ENCODE results near the gene NOX5.

Gene NOX5

DNA sequence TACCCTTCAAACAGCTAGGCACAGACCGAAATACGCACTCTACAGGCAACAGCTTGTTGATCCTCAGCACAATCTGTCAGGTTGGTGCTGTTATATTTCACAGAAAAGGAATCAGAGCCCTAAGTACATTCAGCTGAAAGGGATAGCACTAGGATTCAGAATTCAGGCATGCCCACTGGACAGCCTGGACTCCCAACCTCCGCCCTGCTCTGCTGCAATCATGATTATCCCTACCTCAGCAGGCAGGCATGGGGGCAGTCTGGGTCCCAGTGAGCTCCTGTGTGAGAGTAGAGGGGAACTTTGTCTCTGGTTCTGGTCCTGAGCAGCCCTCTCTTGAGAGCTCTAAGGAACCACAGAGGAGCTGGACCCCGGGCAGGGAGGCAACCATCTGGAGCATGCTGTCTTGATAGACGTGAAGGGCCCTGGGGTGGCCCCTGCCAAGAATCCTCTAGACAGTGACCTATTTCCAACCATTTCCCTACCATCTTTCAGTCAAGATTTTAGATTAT lies 23.4 kb upstream of the NOX5 start:
- DNase-seq (ENCODE audit: low read depth in 2 of 2) = no peak

DNA sequence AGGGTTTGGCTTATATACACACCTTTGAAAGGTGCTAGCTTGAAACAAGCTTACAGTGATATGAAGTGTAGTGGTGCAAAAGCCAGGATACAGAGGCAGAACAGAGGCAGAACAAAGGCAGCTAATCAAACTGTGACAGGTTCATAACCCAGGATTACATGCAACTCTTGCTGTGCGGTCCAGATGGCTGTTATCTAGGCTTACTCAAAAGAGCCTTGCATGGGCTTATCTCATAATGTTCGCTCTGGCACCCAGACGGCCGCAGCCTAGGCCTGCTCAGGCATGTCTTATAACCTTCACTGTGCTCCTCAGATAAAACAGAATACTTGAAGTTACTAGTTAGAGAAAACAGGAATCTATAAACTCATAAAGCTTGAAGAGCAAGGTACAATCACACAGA lies 22.8 kb upstream of the NOX5 start:
- no peak for DNase-seq (ENCODE audit: low read depth in 2 of 2)

DNA sequence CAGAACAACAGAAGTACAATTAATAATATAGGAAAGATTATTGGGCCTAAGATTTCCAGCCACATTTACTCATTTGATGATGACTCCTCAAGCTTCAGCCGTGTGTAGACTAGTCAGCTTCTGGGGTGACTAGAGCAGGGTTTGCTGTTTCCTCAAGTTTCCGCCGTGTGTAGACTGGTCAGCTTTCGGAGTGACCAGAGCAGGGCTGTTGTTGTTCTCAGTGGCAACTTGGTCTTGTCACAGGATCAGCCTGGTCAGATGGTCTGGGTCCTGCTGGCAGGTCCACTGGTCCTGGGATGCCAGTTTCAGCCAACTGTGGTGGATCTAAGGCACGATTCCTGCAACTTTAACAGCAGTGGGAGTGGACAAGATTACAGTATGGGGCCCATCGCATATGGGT lies 21.8 kb upstream of the NOX5 start:
- no peak for DNase-seq (ENCODE audit: low read depth in 2 of 2)

DNA sequence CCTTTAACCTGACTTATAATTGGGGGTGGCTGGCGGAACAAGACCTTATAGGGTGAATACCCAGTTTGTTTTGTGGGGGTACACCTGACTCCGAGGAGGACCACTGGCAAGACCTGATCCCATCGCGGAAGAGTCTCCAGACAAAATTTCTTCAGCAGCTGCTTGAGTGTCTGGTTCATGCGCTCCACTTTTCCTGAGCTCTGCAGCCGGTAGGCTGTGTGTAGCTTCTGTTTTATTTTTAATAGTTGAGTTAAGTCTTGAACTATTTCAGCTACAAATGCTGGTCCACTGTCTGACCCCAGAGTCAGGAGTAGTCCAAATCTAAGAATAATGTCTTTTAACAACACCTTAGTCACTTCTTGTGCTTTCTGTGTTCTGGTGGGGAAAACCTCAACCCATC lies 21.2 kb upstream of the NOX5 start:
- no peak for DNase-seq (ENCODE audit: low read depth in 2 of 2)

DNA sequence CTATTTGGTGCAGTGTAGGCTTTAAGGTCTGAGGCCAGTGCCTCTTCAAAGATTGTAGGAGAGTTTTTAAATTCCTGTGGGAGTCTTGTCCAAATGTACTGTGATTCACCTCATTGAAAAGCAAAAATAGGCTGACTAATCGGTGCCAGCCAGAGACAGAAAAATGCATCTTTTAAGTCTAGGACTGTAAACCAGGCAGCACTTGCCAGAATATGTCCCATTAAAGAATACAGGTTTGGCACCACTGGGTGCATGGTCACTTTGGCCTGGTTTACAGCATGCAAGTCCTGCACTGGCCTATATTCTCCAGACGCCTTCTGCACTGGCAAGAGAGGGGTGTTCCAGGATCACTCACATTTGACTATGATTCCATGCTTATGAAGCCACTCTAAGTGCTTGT lies 20.3 kb upstream of the NOX5 start:
- DNase-seq (ENCODE audit: low read depth in 2 of 2) = no peak

DNA sequence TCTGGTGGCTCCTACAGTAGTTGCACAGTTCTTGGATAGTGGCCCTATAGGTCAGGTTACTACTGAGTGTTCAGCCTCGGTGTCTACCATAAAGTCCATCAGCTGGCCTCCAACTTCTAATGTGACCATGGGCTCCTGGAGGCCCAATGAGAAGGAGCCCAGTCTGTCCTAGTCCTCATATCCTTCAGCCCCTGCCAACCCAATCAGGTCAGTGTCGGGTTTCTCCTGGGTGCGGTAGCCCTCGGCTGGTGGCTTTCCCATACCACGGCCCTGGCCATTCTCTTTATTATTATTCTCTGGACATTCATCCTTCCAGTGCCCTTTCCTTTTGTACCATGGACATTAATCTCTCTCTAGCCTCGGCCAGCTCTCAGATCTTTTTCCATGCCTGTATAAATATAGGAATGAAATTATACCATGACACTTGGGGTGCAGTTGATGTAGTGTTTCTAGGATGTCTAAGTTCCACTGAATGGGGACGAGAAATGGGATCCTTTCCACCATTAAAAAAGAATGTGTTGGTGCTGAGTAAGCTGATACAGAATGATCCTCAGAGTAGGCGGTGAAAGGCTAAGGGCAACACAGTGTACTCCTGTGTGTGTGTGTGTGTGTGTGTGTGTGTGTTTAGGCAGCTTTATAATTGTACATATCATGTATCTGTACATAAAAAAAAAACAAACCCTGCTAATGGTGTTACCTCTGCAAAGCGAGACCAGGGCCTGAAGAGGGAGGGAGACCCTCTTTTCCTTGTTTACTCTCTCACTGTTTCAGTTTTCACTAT lies 19.3 kb upstream of the NOX5 start:
- DNase-seq (ENCODE audit: low read depth in 2 of 2) = no peak

DNA sequence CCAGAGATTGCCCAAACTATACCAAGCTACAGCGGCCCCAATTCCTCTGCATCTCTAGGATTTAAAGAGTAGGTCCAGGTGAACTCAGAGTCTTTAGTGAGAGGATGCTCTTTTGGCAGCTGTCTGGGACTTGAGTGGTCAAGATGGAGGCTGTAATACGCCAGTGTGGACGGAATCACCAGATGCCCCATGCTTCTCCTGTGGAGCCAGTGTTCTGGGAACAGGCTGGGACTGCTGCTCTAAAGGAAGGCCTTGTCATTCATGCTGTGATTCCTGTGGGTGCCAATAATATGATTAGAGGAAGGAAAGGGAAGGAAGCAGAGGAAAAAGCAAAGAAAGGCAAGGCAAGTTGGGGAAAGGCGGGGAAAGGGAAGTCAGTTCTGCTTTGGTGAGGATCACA lies 17.4 kb upstream of the NOX5 start:
- no peak for DNase-seq (ENCODE audit: low read depth in 2 of 2)

DNA sequence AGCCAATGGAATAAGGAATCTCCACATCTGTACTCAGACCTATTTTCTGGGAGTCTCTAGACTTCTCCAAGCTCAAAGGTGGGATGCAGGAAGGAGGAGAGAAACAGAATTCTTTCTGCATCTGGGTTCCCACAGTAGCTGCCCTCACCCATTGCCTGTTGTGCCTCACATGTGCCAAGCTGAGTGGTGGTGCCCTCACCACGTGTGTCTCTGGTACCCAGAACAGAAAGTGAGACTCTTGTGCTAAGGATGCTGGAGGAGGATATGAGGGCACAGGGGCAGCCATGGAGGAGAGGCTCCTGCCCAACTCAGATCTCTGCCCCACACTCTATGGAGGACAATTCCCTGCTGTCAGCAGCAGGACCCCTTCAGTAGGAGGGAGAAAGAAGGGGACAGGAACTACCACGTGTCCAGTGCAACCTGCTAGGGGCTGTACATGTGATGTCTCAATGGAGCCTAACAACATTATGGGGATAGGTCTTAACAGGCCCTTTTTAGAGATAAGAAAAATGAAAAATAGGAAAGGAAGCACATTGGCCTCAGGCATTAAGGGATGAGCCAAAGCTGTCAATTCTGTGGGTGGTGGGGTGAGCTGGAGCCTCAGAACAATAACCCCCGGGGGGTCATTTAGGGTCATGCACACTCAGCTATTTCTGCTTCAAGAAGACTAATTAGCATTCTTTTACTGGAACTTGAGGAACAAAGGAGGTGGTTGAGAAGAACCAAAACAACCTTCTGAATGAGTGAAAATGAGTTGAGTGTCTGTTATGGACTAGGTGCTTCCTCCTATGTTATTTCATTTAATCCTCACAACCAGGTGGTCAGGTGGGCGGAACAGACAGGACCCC lies 16.3 kb upstream of the NOX5 start:
- DNase-seq (ENCODE audit: low read depth in 2 of 2) = no peak

DNA sequence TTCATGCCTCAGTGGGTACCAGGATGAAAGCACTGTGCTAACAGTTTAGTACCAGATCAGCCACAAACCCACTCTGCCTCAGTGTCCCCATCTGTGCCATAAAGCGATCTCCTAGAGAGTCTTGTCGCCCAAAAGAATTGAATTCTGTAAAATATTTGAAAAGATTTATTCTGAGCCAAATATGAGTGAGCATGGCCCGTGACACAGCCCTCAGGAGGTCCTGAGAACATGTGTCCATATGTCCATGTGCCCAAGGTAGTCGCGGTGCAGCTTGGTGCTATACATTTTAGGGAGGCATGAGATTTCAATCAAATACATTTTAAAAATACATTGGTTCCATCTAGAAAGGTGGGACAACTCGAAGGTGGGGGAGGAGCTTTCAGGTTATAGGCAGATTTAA lies 15.4 kb upstream of the NOX5 start:
- DNase-seq (ENCODE audit: low read depth in 2 of 2) = no peak

DNA sequence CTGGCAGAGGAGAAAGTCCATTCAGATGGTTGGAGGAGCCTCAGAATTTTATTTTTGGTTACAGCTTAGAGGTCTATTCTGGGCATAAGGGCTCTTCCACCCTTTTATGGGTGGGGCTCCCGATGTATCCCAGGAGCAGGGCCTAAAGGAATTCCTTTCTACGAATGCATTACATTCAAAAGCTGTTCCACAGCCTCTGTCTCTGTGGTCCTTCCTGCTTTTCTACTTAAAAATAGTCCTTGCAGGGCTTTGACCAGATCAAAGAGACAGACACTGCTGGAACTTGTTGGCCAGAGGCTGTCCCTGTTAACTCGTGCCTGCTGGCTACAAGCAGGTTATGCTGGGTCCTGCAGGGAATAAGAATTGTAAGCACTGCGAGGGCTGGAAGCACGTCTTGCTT lies 14.4 kb upstream of the NOX5 start:
- no peak for DNase-seq (ENCODE audit: low read depth in 2 of 2)

DNA sequence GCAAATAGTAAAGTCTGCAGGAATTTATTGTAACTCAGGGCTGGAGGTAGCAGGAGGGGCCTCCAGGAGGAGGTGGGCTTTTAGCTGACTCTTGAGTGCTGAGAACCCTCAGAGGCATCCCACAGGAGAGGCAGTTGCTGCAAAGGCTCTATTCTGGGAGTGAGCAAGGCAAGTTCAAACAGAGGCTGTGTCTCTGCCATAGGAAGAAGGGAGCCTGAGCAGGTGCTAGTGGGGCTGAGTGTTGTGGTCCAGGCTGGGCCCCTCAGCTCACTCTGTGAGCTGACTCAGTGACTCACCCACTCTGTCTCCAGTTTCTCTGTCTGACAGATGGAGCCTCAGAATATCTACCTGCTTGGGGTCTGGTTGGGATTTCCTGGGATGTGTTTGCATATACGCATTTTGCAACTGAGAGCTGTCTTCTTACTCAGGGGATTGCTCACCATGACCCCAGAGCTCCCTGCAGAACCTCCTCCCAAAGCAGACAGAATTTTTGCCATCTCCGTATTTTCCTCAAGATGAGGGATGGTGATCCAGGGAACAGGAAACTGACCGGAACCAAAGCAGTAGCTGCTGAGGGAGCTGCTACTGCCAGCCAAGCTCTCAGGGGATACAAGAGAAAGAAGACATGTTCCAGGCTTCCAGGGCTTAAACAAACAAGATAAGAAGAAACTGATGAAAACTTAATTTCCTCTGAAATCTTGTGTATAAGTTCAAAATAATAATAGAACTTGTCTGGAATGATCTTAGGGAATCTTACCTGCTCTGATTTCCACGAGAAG lies 13.6 kb upstream of the NOX5 start:
- no peak for DNase-seq (ENCODE audit: low read depth in 2 of 2)

DNA sequence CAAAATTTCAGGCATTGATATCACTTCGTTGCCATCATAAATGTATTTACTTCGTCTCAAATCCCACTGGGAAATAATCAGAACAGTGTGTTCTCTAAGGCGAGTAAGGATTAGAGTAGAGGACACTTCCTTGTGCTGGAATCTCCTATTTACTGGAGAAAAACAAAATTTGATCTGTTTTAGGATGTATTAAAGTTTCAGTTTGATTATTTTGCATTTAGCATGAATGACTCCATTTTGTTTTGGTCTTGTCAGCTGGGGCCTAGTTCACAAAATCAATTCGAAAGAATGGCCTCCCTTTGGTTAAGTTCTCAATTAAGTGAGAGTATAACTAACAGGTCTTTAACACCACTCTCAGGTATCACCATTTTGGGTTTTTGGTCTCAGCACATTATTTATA lies 11.7 kb upstream of the NOX5 start:
- no peak for DNase-seq (ENCODE audit: low read depth in 2 of 2)

DNA sequence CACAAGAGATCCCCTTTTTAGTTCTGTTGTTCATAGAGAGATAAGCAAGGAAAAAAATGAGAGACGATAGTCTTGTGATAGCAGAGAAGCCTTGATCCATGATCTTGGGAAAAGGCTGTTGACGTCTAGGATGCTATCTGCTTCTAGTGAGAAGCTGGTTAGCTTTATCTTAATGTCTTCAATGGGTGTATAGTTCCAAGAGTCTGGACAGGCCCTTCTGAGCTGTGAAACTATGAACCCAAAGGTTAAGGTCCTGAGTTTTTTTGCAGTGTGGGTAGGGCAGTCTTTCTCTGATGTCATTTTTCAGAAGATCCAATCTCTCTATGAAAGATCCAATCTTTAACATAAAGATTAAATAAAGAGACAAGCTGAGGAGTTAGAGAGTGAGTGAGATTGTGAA lies 10.5 kb upstream of the NOX5 start:
- DNase-seq (ENCODE audit: low read depth in 2 of 2) = no peak

DNA sequence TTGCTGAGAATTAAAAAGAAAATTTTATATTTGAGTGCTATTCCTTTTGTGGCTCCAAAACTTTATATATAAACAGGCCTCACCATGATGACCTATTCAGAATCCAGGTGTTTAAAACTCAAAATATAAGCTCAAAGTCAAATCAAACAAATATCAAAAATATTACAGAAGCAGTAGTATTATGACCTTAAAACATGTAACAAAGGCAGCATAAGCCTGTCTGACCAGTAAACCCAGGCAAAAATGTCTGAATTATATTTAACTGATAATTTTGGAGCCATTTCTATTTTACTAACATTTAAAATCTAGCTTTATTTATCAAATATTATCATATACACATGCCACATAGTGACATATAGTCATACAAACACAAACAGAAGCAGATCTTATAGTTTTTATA lies 6.4 kb upstream of the NOX5 start:
- DNase-seq (ENCODE audit: low read depth in 2 of 2) = no peak

DNA sequence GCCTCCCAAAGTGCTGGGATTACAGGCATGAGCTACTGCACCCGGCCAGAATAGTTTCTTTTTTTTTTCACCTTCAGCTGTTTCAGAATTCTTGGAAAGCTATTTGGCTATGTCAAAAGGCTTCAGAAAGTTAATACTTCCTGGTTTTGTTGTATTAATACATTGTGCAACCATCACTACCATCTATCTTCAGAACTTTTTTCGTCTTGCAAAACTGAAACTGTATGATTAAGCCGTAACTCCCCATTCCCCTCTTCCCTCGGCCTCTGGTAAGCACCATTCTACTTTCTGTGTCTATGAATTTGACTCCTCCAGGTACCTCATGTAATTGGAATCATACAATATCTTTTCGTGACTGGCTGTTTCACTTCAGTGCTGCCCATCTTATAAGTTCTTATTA lies 5.2 kb upstream of the NOX5 start:
- DNase-seq (ENCODE audit: low read depth in 2 of 2) = no peak

DNA sequence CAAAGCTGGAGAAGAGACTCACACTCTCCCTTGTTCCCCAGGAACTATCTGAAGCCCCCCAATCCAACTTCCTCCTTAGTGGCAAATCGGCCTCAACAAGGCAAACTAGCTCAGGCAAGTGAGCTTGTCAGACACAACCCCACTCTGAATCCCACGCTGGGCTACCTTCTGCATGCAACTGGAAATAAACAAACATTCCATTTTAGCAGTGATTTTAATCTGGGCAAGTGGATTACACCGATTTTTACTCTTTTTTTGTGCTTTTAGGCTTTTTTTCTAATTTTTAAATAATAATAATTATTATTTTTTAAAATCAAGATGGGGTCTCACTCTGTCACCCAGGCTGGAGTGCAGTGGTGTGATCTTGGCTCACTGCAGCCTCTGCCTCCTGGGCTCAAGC lies 2.9 kb upstream of the NOX5 start:
- DNase-seq (ENCODE audit: low read depth in 2 of 2) = no peak

DNA sequence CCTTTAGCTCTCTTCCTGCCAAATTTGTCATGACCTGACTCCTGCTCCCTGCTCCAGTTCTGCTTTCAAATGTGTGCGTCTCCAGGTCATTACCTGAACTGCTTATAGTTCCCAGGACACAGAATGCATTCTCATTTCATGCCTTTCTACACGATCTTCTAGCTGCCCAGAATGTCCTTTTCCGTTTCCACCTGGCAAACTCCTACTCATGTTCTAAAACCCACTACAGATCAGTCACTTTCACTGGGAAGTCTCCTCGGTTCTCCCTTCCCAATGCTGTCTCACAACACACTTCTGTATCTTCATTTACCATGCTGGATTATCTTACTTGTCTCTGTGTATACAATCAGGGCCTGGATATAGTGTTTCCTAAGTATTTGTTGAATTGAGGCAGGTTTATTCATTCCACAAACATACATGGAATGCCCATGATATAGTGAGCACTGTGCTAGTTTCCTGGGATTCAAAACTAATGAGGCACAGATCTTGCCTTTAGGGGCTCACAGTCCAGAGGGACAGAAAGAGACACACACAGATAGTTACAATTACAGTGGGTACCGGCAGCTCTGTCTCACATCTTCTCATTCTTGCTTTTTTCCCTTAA lies 1.6 kb upstream of the NOX5 start:
- DNase-seq (ENCODE audit: low read depth in 2 of 2) = no peak

DNA sequence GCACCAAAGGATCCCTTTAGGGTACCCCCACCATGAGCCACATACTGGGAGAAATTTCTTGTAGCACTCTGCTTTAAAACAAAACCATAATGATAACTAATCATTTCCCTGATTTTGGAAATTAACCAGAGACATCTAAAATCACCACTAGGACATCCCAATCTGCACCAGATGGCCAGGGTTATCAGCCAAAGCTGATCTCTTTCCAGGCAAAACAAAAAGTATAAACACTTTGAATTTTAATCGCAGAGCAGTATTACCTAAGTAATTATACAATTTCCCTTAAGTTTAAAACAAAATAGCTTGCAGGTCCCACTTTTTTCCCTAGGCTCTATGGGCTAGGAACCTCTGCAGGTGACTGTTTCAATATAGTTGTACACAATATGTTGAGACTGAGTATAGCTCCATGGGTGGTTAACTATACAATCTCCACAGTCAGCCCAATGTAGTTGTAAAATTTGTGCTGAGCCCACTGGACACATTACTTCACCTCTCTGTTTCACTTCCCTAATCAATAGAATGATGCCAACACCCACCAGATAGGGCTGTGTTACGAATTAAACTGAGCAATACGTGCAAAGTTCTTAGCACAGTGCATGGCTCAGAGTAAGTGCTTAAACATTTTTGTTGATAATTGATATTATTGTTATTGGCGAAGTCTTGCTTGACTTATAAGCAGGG lies 629 bp upstream of the NOX5 start:
- DNase-seq (ENCODE audit: low read depth in 2 of 2) = no peak

DNA sequence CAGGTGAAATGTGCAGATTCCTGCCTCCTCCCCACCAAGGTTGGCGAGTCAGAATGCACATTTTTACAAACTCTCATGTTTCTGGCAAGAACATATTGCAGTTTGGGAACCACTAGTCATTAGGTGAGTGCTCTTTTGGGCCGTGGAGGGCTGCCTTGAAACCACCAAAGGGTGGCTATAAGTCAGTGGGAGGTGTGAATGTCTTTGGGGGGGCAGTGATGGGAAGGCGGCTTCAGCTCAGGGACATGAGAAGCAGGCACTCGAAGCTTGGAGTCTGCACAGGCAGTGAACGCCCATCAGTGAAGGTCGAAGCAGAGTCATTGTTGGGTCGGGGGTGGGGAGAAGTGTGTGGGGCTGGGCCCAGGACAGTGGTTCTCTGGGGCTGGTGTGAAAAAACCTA lies 1.1 kb downstream of the NOX5 start:
- no peak for DNase-seq (ENCODE audit: low read depth in 2 of 2)

DNA sequence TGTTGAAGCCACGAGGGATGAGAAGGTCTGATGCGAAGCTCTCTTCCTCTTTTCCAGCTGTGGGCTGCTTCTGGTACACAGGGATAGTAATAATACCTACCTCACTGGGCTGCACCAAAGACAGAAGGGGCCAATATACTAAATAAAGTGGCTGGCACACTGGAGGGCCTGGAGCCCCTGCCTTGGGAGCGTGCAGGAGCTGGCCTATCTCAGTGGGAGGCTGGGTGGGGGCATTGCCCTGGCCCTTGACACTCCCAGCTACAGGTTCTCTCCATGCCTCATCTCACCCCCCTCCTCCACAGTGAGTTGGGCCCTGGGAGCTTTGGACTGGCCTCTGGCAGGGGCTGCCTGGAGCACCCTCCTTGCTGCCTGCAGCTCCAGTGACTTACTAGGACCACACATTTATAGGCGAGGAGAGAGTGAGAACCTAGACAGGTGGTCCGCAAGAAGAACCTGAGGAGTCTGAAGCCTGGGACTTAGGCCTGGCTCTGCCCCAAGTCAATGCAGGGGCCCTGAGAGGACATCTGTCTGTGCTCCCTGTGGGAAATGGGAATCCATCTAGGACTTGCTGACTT lies 1.6 kb downstream of the NOX5 start:
- no peak for DNase-seq (ENCODE audit: low read depth in 2 of 2)

DNA sequence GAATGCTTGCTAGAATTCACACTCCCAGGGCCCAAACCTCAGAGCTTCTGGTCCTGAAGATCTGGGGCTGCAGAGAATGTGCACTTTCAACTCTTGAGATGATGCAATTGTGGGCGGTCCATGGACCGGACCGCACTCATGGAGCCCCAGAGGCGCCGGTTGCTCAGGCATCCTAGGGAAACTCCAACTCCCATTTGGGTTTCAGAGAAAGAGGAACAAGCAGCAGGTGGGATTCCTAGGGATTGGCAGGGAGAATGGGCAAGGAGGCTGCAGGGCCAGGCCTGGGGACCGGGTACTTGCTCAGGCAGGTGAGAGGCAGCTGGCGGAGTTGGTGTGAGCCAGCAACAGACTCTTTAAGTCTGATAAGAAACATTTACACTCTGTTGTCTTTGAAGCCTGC lies 3.5 kb downstream of the NOX5 start:
- DNase-seq (ENCODE audit: low read depth in 2 of 2) = no peak
